GM18909 (cell line): ENCODE data around the gene MVD.
A peak's percentile ranks its signal among the peaks of the same experiment; 100 is the strongest.

Experiments
- ATAC-seq: cut with Tn5 transposase; IDR thresholded peaks from one replicate; pipeline ENCODE4 v1.9.1; 2021; ENCODE audit warnings: mild to moderate bottlenecking; ENCODE audit not compliant: unreplicated experiment, poor library complexity

The MVD gene

GRCh38 chr16:88662843-88663606 is at the start of gene MVD:
Gene MVD (minus strand): TSS chr16:88663091. CDS start chr16:88663080, 11 bp downstream.
- ATAC-seq: peak; percentile 94

- ATAC-seq: no peak
Observed at GRCh38 chr16:88712362-88712979, 49.6 kb upstream of the MVD start.

GRCh38 chr16:88711750-88712340 is 49.0 kb upstream of the MVD start:
- ATAC-seq: no peak

GRCh38 chr16:88710556-88710955 is 47.7 kb upstream of the MVD start:
- no peak for ATAC-seq

- ATAC-seq: no peak
Observed at GRCh38 chr16:88706965-88707826, 44.3 kb upstream of the MVD start.

- ATAC-seq: peak; percentile 66
Observed at GRCh38 chr16:88706229-88706964, 43.5 kb upstream of the MVD start, which contains the start of the genes CTU2 and RNF166. Gene CTU2 (plus strand): TSS chr16:88706503. CDS start chr16:88706531, 28 bp downstream. Gene RNF166 (minus strand): TSS chr16:88706408. CDS start chr16:88706325, 83 bp downstream.

- peak; percentile 25 for ATAC-seq
Observed at GRCh38 chr16:88705801-88706228, 42.9 kb upstream of the MVD start.

- ATAC-seq: no peak
Observed at GRCh38 chr16:88705076-88705684, 42.3 kb upstream of the MVD start.

GRCh38 chr16:88703486-88704309 is 40.8 kb upstream of the MVD start:
- ATAC-seq: no peak

- ATAC-seq: no peak
Observed at GRCh38 chr16:88702371-88703210, 39.7 kb upstream of the MVD start.

- no peak for ATAC-seq
Observed at GRCh38 chr16:88701581-88702370, 38.9 kb upstream of the MVD start.

- ATAC-seq: peak; percentile 67
Observed at GRCh38 chr16:88700636-88701482, 38.0 kb upstream of the MVD start.

- peak; percentile 1 for ATAC-seq
Observed at GRCh38 chr16:88700322-88700635, 37.4 kb upstream of the MVD start.

GRCh38 chr16:88699180-88699579 is 36.3 kb upstream of the MVD start:
- no peak for ATAC-seq

- no peak for ATAC-seq
Observed at GRCh38 chr16:88698646-88699045, 35.8 kb upstream of the MVD start.
